Smooth muscle cell (in vitro differentiated cells): ENCODE data around the gene CFAP90. TPM values are rescaled to one million over a fixed set of nuclear protein-coding genes. Genes with fewer than 3 reads are reported as not detected.

Experiments used
- DNase-seq: peaks from one replicate; lab custom pipeline; 2025; ENCODE audit not compliant: unreplicated experiment; lab: John Stamatoyannopoulos, UW
- H2AFZ ChIP-seq: fragments of 200-600 bp; sonication (generic); 2 replicates; pipeline ENCODE4 v1.6.0; 2016; ENCODE audit warnings: antibody characterized with exemption, low read depth, mild to moderate bottlenecking
- H3F3A ChIP-seq: fragments of 200-600 bp; sonication (generic); 2 replicates; pipeline ENCODE4 v1.6.0; 2017; ENCODE audit warnings: antibody characterized with exemption, low read depth
- H3K27ac ChIP-seq: fragments of 200-600 bp; sonication (generic); 2 replicates; pipeline ENCODE4 v1.5.1; 2016; ENCODE audit warnings: low read depth, mild to moderate bottlenecking
- H3K27me3 ChIP-seq: fragments of 200-600 bp; sonication (generic); 2 replicates; pipeline ENCODE4 v1.6.1; 2016; ENCODE audit warnings: low read depth, mild to moderate bottlenecking
- H3K36me3 ChIP-seq: fragments of 200-600 bp; sonication (generic); 2 replicates; pipeline ENCODE4 v1.5.1; 2016; ENCODE audit warnings: low read depth
- H3K4me1 ChIP-seq: fragments of 200-600 bp; sonication (generic); 2 replicates; pipeline ENCODE4 v1.5.1; 2016; ENCODE audit warnings: low read depth
- H3K4me2 ChIP-seq: fragments of 200-600 bp; sonication (generic); 2 replicates; pipeline ENCODE4 v1.6.0; 2016; ENCODE audit warnings: mild to moderate bottlenecking
- H3K4me3 ChIP-seq: fragments of 200-600 bp; sonication (generic); 2 replicates; pipeline ENCODE4 v1.5.1; 2016; ENCODE audit warnings: mild to moderate bottlenecking
- H3K79me2 ChIP-seq: fragments of 200-600 bp; sonication (generic); 2 replicates; pipeline ENCODE4 v1.6.0; 2016; ENCODE audit warnings: low read depth, mild to moderate bottlenecking
- H3K9ac ChIP-seq: fragments of 200-600 bp; sonication (generic); 2 replicates; pipeline ENCODE4 v1.6.0; 2016; ENCODE audit warnings: low read depth
- H3K9me3 ChIP-seq: fragments of 200-600 bp; sonication (generic); replicated peaks from 2 replicates; pipeline ENCODE4 v1.5.1; 2016; ENCODE audit warnings: low read depth
- H4K20me1 ChIP-seq: fragments of 200-600 bp; sonication (generic); 2 replicates; pipeline ENCODE4 v1.6.0; 2016; ENCODE audit warnings: low read depth
- WGBS: methylation state at CpG from one replicate; pipeline ENCODE4 v1.1.7; 2016; ENCODE audit warnings: low lambda C conversion rate; 5-methylcytosine and 5-hydroxymethylcytosine counted together
- polyA plus RNA-seq: library from polyadenylated mRNA; unstranded; fragments of >200 nt; fragmentation: Nextera tagmentation; extraction: Ambion mirVana; gene quantifications from 2 replicates; pipeline ENCODE4 v1.2.1, GENCODE V29; 2016
- total RNA-seq: library from RNA; depleted of rRNA; stranded (reverse); fragments of >200 nt; gene quantifications from 2 replicates; pipeline ENCODE4 v1.2.3, GENCODE V29; 2014
- TF ChIP-seq, protein P1 (sequence below): fragments of 200-600 bp; sonication (generic); IDR thresholded peaks from 2 replicates; pipeline ENCODE4 v1.5.1; 2017; ENCODE audit warnings: borderline replicate concordance, mild to moderate bottlenecking, antibody characterized with exemption; ENCODE audit not compliant: insufficient read depth, poor library complexity, severe bottlenecking

Gene CFAP90
- total RNA-seq (0.22 TPM in 1 of 2 replicates, not detected in the other), polyA plus RNA-seq (0.82 and 1.1 TPM in 2 replicates)

DNA sequence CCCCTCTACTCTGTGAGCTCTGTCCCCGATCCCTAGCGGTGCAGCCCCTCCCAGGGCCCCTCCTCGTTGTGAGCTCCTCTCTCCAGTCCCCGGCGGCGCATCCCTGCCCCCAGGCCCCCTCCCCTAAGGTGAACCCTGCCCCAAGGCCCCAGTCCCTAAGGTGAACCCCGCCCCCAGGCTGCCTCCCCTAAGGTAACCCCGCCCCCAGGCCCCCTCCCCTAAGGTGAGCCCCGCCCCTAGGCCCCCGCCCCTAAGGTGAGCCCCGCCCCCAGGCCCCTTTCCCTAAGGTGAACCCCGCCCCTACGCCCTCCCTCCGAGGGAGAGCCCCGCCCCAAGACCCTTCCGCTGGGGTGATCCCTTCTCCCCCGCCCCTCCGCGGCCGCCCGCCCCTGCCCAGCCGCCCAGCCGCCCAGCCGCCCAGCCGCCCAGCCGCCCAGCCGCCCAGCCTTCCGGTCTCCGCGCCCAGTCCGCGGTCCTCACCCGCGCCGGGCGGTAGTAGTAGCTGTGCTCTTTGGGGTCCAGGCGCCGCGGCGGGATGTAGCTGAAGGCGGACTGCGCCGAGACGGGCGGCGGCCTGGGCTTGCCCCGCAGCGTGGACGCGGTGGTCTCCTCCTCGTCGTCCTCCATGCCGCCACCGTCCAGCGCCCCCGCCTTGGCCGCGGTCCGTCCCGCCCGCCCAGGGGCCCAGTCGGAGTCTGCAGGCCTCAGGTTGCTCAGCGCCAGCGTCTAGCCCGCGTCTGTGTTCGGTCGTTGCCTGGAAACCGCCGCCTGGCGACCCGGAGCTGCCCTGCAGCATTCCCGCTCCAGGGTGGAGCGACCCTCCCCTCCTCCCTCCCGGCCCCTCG, at the start of gene CFAP90:
Gene CFAP90 (minus strand): TSS at position 739 of the 845 bp plus-strand sequence. CDS start 112 bp downstream, at position 627.
- Histone ChIP-seq H4K20me1 (no peaks in the 10 kb centered on the region), H3K4me1 (no peaks in the 10 kb centered on the region), H3K9ac (peak within 1 kb of the TSS; percentile 80), H3K27ac (no peak within 1 kb of the TSS), H2AFZ (peak within 1 kb of the TSS; percentile 96), H3K36me3 (no peaks in the 10 kb centered on the region), H3K27me3 (no peaks in the 10 kb centered on the region), H3F3A (no peaks in the 10 kb centered on the region), H3K4me2 (peak within 1 kb of the TSS; percentile 95), H3K4me3 (peak within 1 kb of the TSS; percentile 80), H3K79me2 (no peaks in the 10 kb centered on the region), H3K9me3 (no peaks in the 10 kb centered on the region)
- under 1% methylated on average over 15 of the region's 76 CpGs for WGBS
- TF ChIP-seq, protein P1, sequence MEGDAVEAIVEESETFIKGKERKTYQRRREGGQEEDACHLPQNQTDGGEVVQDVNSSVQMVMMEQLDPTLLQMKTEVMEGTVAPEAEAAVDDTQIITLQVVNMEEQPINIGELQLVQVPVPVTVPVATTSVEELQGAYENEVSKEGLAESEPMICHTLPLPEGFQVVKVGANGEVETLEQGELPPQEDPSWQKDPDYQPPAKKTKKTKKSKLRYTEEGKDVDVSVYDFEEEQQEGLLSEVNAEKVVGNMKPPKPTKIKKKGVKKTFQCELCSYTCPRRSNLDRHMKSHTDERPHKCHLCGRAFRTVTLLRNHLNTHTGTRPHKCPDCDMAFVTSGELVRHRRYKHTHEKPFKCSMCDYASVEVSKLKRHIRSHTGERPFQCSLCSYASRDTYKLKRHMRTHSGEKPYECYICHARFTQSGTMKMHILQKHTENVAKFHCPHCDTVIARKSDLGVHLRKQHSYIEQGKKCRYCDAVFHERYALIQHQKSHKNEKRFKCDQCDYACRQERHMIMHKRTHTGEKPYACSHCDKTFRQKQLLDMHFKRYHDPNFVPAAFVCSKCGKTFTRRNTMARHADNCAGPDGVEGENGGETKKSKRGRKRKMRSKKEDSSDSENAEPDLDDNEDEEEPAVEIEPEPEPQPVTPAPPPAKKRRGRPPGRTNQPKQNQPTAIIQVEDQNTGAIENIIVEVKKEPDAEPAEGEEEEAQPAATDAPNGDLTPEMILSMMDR, result peak; percentile 55
- peak; percentile 41 for DNase-seq

DNA sequence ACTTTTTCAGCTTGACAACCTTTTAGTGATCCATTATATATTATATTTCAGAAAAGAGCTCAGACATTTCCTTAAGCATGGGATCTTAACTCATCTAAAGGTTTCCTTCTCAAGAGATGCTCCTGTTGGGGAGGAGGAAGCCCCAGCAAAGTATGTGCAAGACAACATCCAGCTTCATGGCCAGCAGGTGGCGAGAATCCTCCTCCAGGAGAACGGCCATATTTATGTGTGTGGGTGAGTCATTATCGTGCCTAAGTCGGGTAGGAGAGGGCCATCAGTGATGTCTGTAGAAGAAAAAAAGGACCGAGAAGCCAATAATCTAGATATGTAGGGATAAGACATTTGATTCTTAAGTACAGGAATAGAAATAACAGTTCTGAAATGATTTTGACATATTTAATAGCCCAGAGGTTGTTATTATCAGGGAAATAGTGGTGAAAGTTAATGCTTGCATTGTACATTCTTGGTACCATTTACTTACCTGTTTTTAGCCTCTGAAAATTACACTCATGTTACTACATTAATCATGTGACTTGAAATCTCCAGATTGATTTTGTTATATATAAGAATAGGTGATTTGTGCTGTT, 46.2 kb upstream of the CFAP90 start:
- Histone ChIP-seq H3K4me3 (no peak overlapping the region), H4K20me1 (no peaks in the 10 kb centered on the region), H3K79me2 (no peaks in the 10 kb centered on the region), H3K4me2 (no peak overlapping the region), H3K9ac (no peak overlapping the region), H2AFZ (no peak overlapping the region), H3K27me3 (no peaks in the 10 kb centered on the region), H3K27ac (no peak overlapping the region), H3K9me3 (no peaks in the 10 kb centered on the region), H3K4me1 (no peaks in the 10 kb centered on the region), H3K36me3 (peaks cover 43% of the 10 kb centered on the region), H3F3A (no peaks in the 10 kb centered on the region)
- TF ChIP-seq, protein P1, result peak; percentile 38
- WGBS, result 86% methylated on average over 5 of the region's 5 CpGs
- DNase-seq, result no peak

DNA sequence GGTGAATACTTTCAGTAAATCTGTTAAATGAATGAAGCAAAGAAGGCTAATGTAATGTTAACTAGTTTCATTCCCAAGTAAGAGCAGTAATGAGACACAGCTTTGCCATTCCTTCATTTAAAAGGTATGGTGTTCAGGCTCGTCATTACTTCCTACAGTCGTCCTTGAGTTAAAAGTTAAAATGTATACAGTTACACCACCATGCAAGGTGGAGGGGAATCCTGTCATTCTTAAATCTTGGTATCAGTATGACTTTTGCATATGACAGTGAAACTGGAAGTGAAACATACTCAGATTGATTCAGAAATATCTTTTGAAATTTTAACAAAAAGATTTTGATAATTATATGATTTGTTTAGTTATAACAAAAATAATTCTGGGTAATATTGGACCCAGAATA, 43.9 kb upstream of the CFAP90 start:
- H3K27ac ChIP-seq, result no peak overlapping the region
- H3K4me2 ChIP-seq, result no peak overlapping the region
- DNase-seq, result no peak
- H3K9me3 ChIP-seq, result no peaks in the 10 kb centered on the region
- H3K27me3 ChIP-seq, result no peaks in the 10 kb centered on the region
- H2AFZ ChIP-seq, result no peak overlapping the region
- H3K36me3 ChIP-seq, result peaks cover 26% of the 10 kb centered on the region
- TF ChIP-seq, protein P1, result no peak
- H3K4me3 ChIP-seq, result no peak overlapping the region
- no peaks in the 10 kb centered on the region for H3K4me1 ChIP-seq
- H3K79me2 ChIP-seq, result no peaks in the 10 kb centered on the region
- no peaks in the 10 kb centered on the region for H3F3A ChIP-seq
- H3K9ac ChIP-seq, result no peak overlapping the region
- no peaks in the 10 kb centered on the region for H4K20me1 ChIP-seq
- 95% methylated on average over 2 of the region's 2 CpGs for WGBS
